GM12878 (cell line): ENCODE results near the gene ERCC1. TPM values are rescaled to one million over a fixed set of nuclear protein-coding genes. Genes with fewer than 3 reads are reported as not detected.

Source experiments
- ATAC-seq: fragments of 200-7000 bp; cut with Tn5 transposase; 3 replicates; pipeline ENCODE4 v1.9.1; 2020; ENCODE audit warnings: mild to moderate bottlenecking, moderate library complexity
- BruUV-seq: library from RNA; stranded (reverse); fragments of 400-500 nt; replicated peaks from 2 replicates; lab custom pipeline; 2021; lab: Mats Ljungman, UMichigan
- CTCF ChIA-PET: fragments of 300-600 bp; sonication (Branson Sonifier 250); formaldehyde crosslinking; extraction: SDS; loops from one replicate; lab custom pipeline; 2021; ENCODE audit warnings: inconsistent platforms; lab: Yijun Ruan, JAX
- POLR2A ChIA-PET: fragments of 350-600 bp; formaldehyde crosslinking; extraction: SDS; loops from one replicate; lab custom pipeline; 2021; ENCODE audit warnings: inconsistent platforms; lab: Charles Lee
- RAD21 ChIA-PET: fragments of 300-600 bp; sonication (Branson Sonifier 250); formaldehyde crosslinking; loops from one replicate; lab custom pipeline; 2023; ENCODE audit warnings: antibody characterized with exemption; ENCODE audit not compliant: unreplicated experiment; lab: Charles Lee
- SMC1A ChIA-PET: fragments of 300-600 bp; sonication (Branson Sonifier 250); formaldehyde crosslinking; loops from one replicate; lab custom pipeline; 2023; ENCODE audit not compliant: unreplicated experiment, uncharacterized antibody; lab: Charles Lee
- DNase-seq: peaks from one replicate; pipeline ENCODE4 v3.0.0-alpha.2; 2011; ENCODE audit warnings: low read depth, low spot score
- FAIRE-seq: peaks from 3 replicates; lab custom pipeline; 2011; peaks lifted over from hg19 to GRCh38; lab: Jason Lieb, UNC
- H2AFZ ChIP-seq: 2 replicates; pipeline ENCODE4 v1.6.0; 2011; ENCODE audit warnings: low read depth, low read length, control low read depth; ENCODE audit not compliant: control insufficient read depth
- H3K27ac ChIP-seq: 2 replicates; pipeline ENCODE4 v1.5.1; 2011; ENCODE audit warnings: control low read depth; ENCODE audit not compliant: control insufficient read depth, insufficient read depth
- H3K27me3 ChIP-seq, 2 experiments: replicated peaks in 1 of 2; 2 replicates each; pipeline versions ENCODE4 v1.6.0 to v1.6.1; 2011; ENCODE audit warnings: low read length in 1 of 2; ENCODE audit not compliant: control insufficient read depth in 2 of 2, insufficient read depth in 2 of 2
- H3K36me3 ChIP-seq, 2 experiments: 2 replicates each; pipeline ENCODE4 v1.5.1; 2011; ENCODE audit warnings: low read length in 1 of 2; ENCODE audit not compliant: control insufficient read depth in 2 of 2, insufficient read depth in 2 of 2
- H3K4me1 ChIP-seq: 2 replicates; pipeline ENCODE4 v1.6.1; 2011; ENCODE audit warnings: mild to moderate bottlenecking, low read length, moderate library complexity, mixed read lengths; ENCODE audit not compliant: control insufficient read depth, insufficient read depth
- H3K4me2 ChIP-seq: 2 replicates; pipeline ENCODE4 v1.6.0; 2011; ENCODE audit warnings: control low read depth; ENCODE audit not compliant: control insufficient read depth, insufficient read depth
- H3K4me3 ChIP-seq: fragments of 200-600 bp; sonication (generic); 2 replicates; pipeline ENCODE4 v1.5.1; 2016
- H3K79me2 ChIP-seq: 2 replicates; pipeline ENCODE4 v1.6.0; 2011; ENCODE audit warnings: low read length; ENCODE audit not compliant: control insufficient read depth, insufficient read depth
- H3K9ac ChIP-seq: 2 replicates; pipeline ENCODE4 v1.8.0; 2011; ENCODE audit warnings: low read length, control low read depth, mixed read lengths; ENCODE audit not compliant: control insufficient read depth, insufficient read depth
- H3K9me3 ChIP-seq: replicated peaks from 3 replicates; pipeline ENCODE4 v1.5.1; 2011; ENCODE audit warnings: mild to moderate bottlenecking, low read length; ENCODE audit not compliant: control insufficient read depth, insufficient read depth
- H4K20me1 ChIP-seq: 2 replicates; pipeline ENCODE4 v1.6.0; 2011; ENCODE audit not compliant: control insufficient read depth, insufficient read depth
- EED ChIP-seq: sonication (generic); IDR thresholded peaks from 2 replicates; pipeline ENCODE4 v1.6.1; 2016; ENCODE audit warnings: antibody characterized with exemption, low read depth
- RCOR1 ChIP-seq: conservative IDR thresholded peaks from 2 replicates; pipeline ENCODE4 v1.6.1; 2012; ENCODE audit warnings: low read depth, low read length, improper control_type of control experiment
- SP1 ChIP-seq: IDR thresholded peaks from one replicate; pipeline ENCODE4 v1.6.1; 2011; ENCODE audit warnings: low read depth, low read length
- WGBS: methylation state at CpG from one replicate; pipeline ENCODE4 v1.1.6; 2016; ENCODE audit warnings: low lambda C conversion rate; ENCODE audit not compliant: insufficient replicate concordance, insufficient coverage; ENCODE audit errors: missing lambda C conversion rate; 5-methylcytosine and 5-hydroxymethylcytosine counted together
- in situ Hi-C: fragments of 300-500 bp; cut with MboI; formaldehyde crosslinking; loops from 9 replicates; pipeline ENCODE4 v1.14.3; 2018; ENCODE audit warnings: mixed read lengths
- intact Hi-C: fragments of 100-400 bp; cut with micrococcal nuclease; formaldehyde crosslinking; loops from one replicate; pipeline ENCODE4 v1.14.2; 2022; ENCODE audit not compliant: unreplicated experiment
- polyA plus RNA-seq, 11 experiments: library from polyadenylated mRNA; depleted of rRNA in 4 of 11; unstranded in 6 of 11; stranded (reverse) in 5 of 11; fragments of >200 nt; fragmentation: Nextera tagmentation in 4 of 11; fragmentation: Illumina TruSeq in 1 of 11; extraction: Ambion mirVana in 4 of 11; extraction: Trizol in 1 of 11; gene quantifications; 1 replicate in 1 of 11; 2 replicates in 10 of 11; pipeline versions ENCODE4 v1.2.1 to v1.2.3, GENCODE V29; 2011 to 2016; ENCODE audit warnings: inconsistent platforms in 2 of 11, missing spikeins in 2 of 11, low read depth in 1 of 11
- total RNA-seq, 4 experiments: library from RNA; depleted of rRNA in 3 of 4; stranded (reverse); fragments of >200 nt in 3 of 4; fragmentation: Illumina TruSeq in 1 of 4; extraction: Trizol in 1 of 4; gene quantifications; 2 replicates each; pipeline versions ENCODE4 v1.2.1 to v1.2.3, GENCODE V29; 2013 to 2021
- TF ChIP-seq, protein P1 (sequence below): fragments of 150-350 bp; IDR thresholded peaks from 2 replicates; pipeline ENCODE4 v1.6.1; 2016; ENCODE audit warnings: low read depth, low read length
- TF ChIP-seq, protein P2 (sequence below): IDR thresholded peaks from 2 replicates; pipeline ENCODE4 v1.6.1; 2011; ENCODE audit warnings: low read depth, low read length, improper control_type of control experiment, borderline replicate concordance
- TF ChIP-seq, protein P3 (sequence below): fragments of 450-650 bp; IDR thresholded peaks from 2 replicates; pipeline ENCODE4 v1.6.1; 2017; ENCODE audit warnings: mild to moderate bottlenecking, moderate library complexity
- TF ChIP-seq, protein P4 (sequence below): IDR thresholded peaks from 2 replicates; pipeline ENCODE4 v1.6.1; 2011; ENCODE audit warnings: borderline replicate concordance, low read depth, mild to moderate bottlenecking, moderate library complexity, low read length; ENCODE audit not compliant: insufficient read depth, poor library complexity, severe bottlenecking
- TF ChIP-seq, protein P5 (sequence below): fragments of 450-650 bp; IDR thresholded peaks from 2 replicates; pipeline ENCODE4 v1.6.1; 2017; ENCODE audit warnings: low read depth, mild to moderate bottlenecking, moderate library complexity
- TF ChIP-seq, protein P6 (sequence below): fragments of 450-650 bp; IDR thresholded peaks from 2 replicates; pipeline ENCODE4 v1.6.1; 2017; ENCODE audit warnings: mild to moderate bottlenecking

ERCC1 gene
- total and polyA plus RNA-seq, 10 of the 15 experiments (the other 5 are each of a cell fraction or from before 2014, with no cell fraction given): 14.7 to 104 (median 61.1) TPM

DNA sequence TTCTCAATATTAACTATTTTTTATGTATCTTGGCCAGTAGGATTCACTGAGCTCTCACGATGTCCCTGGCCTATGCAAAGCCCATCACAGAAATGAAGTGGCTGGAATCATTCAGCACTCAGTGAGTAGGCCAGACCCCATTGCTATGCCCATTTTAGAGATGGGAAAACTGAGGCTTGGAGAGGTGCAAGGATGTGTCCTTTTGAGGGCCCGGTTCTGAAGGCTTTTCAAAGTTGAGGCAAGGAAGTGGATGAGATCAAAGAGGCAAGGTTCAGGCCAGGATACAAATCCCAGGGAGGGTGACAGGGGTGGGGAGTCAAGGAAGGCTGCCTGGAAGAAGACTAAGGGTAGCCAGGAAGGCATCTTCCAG is 18.7 kb upstream of the ERCC1 start:
- no TSS peak for BruUV-seq
- 100% methylated on average over 2 of the region's 2 CpGs for WGBS
- H3K4me3 ChIP-seq: no peak overlapping the region

More for the DNA sequence above, 18.7 kb upstream of the ERCC1 start:
- Histone ChIP-seq H3K9ac (no peak overlapping the region), H2AFZ (no peak overlapping the region), H3K27ac (no peak overlapping the region), H3K9me3 (no peaks in the 10 kb centered on the region), H3K79me2 (no peaks in the 10 kb centered on the region), H3K27me3 (no peaks in the 10 kb centered on the region), H3K4me1 (peaks cover 23% of the 10 kb centered on the region), H3K36me3 (no peaks in the 10 kb centered on the region), H3K4me2 (no peak overlapping the region), H4K20me1 (no peaks in the 10 kb centered on the region)
- FAIRE-seq (no peak), ATAC-seq (no peak), DNase-seq (no peak)
- intact Hi-C loops (loop anchor here (5.0 kb wide), 1 partner anchor 200 kb away; no protein-coding TSS in a partner anchor), in situ Hi-C loops (loop anchor here (5.0 kb wide), 1 partner anchor 35 kb away; no protein-coding TSS in a partner anchor)
- CTCF ChIA-PET: interaction anchor here (0.6 to 6.6 kb wide), 4 partner anchors 26 to 200 kb away, joined by 3 to 385 read pairs (median 37); partner anchors contain the start of gene FOSB
- SMC1A ChIA-PET: interaction anchor here (6.0 kb wide), 1 partner anchor 37 kb away, joined by 145 read pairs; no protein-coding TSS in a partner anchor
- TF ChIP-seq EED (no peak), SP1 (no peak), RCOR1 (no peak)
- TF ChIP-seq, protein P1, sequence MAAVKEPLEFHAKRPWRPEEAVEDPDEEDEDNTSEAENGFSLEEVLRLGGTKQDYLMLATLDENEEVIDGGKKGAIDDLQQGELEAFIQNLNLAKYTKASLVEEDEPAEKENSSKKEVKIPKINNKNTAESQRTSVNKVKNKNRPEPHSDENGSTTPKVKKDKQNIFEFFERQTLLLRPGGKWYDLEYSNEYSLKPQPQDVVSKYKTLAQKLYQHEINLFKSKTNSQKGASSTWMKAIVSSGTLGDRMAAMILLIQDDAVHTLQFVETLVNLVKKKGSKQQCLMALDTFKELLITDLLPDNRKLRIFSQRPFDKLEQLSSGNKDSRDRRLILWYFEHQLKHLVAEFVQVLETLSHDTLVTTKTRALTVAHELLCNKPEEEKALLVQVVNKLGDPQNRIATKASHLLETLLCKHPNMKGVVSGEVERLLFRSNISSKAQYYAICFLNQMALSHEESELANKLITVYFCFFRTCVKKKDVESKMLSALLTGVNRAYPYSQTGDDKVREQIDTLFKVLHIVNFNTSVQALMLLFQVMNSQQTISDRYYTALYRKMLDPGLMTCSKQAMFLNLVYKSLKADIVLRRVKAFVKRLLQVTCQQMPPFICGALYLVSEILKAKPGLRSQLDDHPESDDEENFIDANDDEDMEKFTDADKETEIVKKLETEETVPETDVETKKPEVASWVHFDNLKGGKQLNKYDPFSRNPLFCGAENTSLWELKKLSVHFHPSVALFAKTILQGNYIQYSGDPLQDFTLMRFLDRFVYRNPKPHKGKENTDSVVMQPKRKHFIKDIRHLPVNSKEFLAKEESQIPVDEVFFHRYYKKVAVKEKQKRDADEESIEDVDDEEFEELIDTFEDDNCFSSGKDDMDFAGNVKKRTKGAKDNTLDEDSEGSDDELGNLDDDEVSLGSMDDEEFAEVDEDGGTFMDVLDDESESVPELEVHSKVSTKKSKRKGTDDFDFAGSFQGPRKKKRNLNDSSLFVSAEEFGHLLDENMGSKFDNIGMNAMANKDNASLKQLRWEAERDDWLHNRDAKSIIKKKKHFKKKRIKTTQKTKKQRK: no peak
- TF ChIP-seq, protein P2, sequence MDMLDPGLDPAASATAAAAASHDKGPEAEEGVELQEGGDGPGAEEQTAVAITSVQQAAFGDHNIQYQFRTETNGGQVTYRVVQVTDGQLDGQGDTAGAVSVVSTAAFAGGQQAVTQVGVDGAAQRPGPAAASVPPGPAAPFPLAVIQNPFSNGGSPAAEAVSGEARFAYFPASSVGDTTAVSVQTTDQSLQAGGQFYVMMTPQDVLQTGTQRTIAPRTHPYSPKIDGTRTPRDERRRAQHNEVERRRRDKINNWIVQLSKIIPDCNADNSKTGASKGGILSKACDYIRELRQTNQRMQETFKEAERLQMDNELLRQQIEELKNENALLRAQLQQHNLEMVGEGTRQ: no peak
- TF ChIP-seq, protein P3, sequence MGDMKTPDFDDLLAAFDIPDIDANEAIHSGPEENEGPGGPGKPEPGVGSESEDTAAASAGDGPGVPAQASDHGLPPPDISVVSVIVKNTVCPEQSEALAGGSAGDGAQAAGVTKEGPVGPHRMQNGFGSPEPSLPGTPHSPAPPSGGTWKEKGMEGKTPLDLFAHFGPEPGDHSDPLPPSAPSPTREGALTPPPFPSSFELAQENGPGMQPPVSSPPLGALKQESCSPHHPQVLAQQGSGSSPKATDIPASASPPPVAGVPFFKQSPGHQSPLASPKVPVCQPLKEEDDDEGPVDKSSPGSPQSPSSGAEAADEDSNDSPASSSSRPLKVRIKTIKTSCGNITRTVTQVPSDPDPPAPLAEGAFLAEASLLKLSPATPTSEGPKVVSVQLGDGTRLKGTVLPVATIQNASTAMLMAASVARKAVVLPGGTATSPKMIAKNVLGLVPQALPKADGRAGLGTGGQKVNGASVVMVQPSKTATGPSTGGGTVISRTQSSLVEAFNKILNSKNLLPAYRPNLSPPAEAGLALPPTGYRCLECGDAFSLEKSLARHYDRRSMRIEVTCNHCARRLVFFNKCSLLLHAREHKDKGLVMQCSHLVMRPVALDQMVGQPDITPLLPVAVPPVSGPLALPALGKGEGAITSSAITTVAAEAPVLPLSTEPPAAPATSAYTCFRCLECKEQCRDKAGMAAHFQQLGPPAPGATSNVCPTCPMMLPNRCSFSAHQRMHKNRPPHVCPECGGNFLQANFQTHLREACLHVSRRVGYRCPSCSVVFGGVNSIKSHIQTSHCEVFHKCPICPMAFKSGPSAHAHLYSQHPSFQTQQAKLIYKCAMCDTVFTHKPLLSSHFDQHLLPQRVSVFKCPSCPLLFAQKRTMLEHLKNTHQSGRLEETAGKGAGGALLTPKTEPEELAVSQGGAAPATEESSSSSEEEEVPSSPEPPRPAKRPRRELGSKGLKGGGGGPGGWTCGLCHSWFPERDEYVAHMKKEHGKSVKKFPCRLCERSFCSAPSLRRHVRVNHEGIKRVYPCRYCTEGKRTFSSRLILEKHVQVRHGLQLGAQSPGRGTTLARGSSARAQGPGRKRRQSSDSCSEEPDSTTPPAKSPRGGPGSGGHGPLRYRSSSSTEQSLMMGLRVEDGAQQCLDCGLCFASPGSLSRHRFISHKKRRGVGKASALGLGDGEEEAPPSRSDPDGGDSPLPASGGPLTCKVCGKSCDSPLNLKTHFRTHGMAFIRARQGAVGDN: no peak
- TF ChIP-seq, protein P4, sequence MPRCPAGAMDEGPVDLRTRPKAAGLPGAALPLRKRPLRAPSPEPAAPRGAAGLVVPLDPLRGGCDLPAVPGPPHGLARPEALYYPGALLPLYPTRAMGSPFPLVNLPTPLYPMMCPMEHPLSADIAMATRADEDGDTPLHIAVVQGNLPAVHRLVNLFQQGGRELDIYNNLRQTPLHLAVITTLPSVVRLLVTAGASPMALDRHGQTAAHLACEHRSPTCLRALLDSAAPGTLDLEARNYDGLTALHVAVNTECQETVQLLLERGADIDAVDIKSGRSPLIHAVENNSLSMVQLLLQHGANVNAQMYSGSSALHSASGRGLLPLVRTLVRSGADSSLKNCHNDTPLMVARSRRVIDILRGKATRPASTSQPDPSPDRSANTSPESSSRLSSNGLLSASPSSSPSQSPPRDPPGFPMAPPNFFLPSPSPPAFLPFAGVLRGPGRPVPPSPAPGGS: no peak
- TF ChIP-seq, protein P5, sequence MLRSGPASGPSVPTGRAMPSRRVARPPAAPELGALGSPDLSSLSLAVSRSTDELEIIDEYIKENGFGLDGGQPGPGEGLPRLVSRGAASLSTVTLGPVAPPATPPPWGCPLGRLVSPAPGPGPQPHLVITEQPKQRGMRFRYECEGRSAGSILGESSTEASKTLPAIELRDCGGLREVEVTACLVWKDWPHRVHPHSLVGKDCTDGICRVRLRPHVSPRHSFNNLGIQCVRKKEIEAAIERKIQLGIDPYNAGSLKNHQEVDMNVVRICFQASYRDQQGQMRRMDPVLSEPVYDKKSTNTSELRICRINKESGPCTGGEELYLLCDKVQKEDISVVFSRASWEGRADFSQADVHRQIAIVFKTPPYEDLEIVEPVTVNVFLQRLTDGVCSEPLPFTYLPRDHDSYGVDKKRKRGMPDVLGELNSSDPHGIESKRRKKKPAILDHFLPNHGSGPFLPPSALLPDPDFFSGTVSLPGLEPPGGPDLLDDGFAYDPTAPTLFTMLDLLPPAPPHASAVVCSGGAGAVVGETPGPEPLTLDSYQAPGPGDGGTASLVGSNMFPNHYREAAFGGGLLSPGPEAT: no peak
- TF ChIP-seq, protein P6, sequence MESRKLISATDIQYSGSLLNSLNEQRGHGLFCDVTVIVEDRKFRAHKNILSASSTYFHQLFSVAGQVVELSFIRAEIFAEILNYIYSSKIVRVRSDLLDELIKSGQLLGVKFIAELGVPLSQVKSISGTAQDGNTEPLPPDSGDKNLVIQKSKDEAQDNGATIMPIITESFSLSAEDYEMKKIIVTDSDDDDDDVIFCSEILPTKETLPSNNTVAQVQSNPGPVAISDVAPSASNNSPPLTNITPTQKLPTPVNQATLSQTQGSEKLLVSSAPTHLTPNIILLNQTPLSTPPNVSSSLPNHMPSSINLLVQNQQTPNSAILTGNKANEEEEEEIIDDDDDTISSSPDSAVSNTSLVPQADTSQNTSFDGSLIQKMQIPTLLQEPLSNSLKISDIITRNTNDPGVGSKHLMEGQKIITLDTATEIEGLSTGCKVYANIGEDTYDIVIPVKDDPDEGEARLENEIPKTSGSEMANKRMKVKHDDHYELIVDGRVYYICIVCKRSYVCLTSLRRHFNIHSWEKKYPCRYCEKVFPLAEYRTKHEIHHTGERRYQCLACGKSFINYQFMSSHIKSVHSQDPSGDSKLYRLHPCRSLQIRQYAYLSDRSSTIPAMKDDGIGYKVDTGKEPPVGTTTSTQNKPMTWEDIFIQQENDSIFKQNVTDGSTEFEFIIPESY: no peak
- POLR2A ChIA-PET: interaction anchor here (0.6 to 0.7 kb wide), 2 partner anchors 26 to 266 kb away, joined by 3 to 4 read pairs; partner anchors contain the start of gene FOSB
- RAD21 ChIA-PET: no interaction called here
